Islet precursor cell (in vitro differentiated cells): Measurements from ENCODE around the gene MTHFD1.

Experiments
- DNase-seq: peaks from one replicate; pipeline ENCODE4 v3.0.0-alpha.2; 2018

Gene MTHFD1

DNA sequence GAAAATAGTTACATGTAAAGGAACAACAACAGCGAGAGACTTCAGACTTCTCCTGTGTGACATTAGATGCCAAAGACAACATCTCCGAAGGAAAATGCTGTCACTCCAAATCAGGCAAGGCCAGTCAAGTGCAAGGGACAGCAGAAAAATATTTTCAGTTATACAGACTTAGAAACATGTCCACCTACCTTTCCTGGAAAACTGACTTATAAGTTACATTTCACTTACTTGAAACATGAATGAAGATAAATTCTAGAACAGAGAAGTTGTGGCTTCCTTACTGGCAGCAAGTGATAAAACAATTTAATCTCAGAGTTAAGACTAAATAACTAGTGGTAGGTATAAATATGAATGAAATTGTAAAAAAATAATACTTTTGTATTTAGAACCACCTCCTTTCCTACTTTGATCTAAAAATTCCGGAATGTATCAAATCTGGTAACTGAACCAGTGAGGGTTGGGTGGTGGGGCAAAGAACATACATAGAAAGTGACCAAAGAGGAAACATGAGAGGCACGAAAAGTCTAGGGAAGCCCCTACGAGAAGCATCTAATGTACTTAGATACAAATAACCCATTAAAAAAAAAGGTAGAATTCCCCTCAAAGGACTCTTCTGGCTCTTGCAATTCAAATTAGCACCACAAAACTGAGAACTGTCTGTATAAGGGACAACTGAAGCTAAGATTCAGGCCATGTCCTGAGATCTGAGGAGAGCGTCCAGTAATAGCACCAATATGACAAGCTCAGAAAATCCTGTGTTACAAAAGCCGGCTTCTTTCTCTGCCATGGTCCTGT lies 21.2 kb downstream of the MTHFD1 start:
- no peak for DNase-seq

DNA sequence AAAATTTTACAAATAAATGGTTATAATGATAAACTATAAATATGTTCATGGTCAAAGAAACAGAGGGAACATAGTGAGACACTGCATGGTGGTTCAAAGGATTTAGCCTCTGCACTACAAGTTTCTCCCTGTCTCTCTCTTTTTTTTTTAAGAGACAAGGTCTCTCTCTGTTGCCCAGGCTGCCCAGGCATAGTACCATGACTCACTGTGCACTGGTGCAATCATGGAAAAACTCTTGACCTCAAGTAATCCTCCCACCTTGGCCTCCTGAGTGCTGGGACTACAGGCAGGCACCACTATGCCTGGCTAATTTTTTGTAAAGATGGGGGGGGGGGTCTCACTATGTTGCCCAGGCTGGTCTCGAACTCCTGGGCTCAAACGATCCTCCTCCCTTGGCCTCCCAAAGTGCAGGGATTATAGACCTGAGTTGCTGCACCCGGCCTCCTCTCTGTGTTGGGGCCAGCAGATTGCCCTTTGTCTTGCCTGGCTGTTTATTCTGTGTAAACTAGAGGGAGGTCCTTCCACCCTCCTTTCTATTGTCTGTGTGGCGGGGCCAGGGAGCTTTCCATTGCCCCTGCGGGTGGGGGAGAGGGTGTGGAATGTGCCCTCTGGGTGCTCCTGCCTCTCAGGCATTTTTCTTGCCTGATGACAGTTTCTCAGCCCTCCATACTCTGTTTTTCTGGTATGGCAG lies 22.1 kb downstream of the MTHFD1 start:
- peak; percentile 79 for DNase-seq

DNA sequence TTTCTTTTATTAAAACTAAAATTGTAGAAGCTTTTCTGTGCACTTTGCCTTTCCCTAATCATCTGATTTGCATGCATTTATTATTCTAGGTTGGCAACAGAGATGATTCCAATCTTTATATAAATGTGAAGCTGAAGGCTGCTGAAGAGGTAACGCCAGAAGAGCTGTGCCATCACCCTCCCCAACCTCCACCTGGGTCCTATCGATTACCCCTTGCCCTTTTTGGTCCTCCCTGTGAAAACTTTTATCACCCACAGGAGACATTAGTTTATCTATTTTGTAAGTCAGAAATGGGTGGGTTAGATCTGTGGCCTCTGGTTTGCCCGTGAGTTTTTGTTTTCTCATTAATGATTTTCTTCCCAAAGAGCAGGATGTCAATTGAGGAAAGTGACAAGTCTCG lies 22.8 kb downstream of the MTHFD1 start:
- DNase-seq = no peak

DNA sequence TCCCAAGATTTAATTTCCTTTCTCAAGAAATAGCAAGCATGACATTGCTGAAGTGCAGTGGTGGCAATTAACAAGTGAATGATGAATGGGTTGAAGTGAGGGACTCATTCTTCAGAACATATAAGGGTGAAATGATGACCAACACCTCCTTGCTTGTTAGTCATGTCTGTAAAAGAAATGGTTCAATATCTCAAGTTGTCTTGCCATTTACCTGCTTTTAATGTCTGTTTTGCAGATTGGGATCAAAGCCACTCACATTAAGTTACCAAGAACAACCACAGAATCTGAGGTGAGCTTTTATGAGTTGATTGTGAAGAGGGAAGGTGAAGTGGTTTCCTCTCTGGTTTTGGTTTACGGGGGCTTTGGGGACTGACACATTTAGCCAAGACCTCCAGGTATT lies 24.1 kb downstream of the MTHFD1 start:
- no peak for DNase-seq

DNA sequence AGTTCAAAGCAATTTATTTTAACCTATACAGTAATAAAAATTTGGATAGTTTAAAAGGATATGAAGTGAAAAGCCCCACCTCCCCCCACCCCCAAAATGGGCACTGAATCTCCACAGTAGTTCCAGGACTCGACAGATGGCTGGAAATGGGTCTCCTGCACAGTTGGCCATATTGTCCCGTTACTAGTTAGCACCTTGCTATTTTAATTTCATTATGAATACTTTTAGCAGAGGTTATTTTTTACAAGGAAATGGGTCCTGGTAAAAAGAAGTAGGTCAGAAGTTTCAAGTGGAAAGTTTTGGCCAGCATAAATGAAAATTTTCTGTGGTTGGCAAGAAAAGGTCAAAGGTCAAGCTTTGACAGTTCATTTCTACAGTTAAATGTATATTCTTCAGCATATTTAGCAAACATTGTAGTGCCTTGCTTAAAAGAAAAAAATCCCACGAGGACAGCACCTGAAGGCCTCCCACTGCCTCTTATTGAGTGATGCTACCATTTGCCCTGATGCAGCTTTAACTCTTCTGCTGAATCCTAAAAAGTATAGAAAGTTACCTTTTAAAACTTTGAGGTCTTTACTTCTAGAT lies 28.3 kb downstream of the MTHFD1 start:
- DNase-seq = no peak

DNA sequence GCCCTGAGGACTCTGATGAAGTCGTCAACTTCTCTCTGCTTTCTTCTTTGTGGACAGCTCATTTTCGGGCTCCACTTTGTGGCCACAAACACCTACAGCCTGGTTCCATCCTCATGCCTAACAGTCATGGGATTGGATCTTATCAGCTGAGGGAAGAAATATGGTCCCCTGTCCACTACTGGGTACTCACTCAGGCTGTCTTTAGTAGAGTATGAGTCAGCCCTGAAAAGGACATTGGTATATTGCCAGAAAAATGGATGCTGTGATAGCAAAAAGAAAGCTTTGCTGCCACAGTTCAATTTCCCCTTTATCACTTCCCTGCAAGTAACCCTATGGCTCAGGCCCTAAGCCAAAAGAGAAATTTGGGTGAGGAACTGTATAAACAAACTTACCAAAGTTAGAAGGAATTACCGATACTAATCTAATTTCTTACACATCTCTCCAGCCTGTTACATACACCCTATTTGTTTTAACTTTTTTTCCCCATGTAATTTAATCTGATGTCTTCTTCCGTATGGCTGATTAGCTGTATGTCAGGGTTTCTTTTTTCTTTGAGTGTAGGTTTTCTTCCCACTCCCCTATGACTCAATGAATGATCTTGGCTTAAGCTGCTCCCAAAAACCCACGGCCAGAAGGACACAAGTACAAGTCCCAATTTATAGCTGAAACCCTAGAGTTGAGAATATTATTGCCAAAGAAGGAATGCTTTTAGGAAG lies 29.1 kb downstream of the MTHFD1 start:
- no peak for DNase-seq

DNA sequence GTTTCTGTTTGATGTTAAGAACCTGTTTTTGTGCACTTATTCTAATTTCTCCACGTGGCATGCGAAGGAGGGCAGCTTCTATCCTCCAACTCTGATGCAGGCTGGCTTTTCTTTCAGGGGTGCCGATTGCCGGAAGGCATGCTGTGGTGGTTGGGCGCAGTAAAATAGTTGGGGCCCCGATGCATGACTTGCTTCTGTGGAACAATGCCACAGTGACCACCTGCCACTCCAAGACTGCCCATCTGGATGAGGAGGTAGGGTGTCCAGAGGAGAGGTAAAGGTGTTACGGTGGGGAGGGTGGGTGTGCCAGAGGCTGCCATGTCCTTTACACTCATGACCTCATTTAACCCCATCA lies 29.6 kb downstream of the MTHFD1 start:
- no peak for DNase-seq

DNA sequence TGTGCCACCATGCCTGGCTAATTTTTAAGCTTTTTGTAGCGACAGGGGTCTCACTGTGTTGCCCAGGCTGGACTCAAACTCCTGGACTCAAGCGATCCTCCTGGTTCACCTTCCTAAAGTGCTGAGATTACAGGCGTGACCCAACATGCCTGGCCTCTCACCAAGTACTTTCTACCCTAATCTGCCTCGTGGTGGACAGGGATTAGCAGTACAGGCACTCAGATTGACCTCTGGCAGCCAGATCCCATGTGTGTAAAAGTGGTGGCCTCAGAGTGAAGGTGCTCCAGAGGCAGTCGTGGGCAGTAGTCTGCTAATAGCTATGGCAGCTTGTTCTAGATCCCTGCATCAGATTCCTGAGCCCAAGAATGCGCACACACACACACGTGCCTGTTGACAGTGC lies 30.9 kb downstream of the MTHFD1 start:
- DNase-seq = no peak

DNA sequence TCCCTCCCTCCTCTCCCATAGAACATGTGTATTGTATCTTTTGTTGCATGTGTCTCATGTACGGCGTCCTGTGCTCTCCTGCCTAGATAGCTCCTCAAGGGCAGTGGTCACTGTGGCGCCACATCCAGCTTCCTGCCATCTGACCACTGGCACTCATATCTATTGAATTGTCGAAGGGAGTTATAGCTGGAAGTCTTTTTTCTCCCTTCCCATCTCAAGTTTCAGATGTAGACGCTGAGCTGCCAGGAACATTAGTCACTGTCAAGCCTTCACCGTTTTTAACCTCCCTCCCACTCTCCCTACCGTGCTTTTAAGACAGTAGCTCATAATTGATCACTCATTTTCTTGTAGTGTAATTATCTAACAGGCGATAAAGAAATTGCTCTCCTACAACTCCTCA lies 33.0 kb downstream of the MTHFD1 start:
- no peak for DNase-seq

DNA sequence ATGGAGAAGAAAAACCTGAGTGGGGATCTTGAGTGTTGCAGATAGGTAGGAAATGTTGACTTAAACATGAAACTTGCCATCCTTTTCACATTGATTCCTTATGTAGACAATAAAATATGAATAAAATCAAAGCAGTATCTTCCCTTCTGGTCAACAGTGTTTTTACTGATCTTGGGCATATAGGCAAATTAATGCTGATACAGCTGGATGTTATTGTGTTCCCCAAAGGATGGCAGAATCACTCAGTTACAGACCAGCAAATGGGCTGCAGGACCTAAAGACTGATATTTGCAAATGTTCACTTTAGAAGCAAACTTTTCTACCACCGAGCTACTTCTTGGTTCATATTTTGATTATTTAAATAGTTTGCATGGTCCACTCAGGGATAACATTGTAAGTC lies 33.9 kb downstream of the MTHFD1 start:
- no peak for DNase-seq

DNA sequence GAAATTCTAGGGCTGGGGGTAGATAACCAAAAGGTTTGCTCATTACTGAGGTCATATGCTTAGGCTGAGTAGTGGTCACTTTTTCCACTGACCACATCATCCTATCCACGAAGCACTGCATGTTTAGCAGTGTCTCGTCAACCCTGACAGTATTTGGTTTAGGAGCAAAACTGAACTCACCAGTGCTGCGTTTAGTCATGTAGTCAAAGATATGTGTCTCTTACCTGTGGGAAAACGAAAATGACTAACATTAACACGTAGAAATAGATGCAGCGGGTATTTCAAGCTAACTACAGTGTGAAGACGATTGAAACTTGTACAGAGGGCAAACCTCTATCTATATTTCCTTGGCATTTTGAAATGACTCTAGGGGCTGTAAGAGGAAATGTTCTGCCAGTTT lies 34.6 kb downstream of the MTHFD1 start:
- DNase-seq = no peak

DNA sequence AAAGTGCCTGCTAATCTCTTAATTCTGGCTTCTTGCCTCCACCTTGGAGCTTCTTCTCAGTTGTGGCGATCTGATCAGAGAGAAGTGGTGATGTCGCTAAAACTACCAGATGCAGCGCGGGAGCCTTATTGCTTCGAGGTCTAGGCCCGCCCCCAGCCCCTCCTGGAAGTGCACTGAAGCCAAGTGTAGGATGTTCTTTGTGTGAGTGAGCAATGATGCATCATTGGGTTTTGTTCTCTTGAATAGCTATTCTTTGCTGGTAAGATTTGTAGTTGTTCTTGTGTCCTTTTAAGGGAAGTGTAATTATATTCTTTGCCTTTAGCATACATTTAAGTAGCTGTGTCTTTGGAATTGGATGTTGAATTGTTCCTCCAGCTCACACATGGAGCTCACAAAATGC lies 35.8 kb downstream of the MTHFD1 start:
- no peak for DNase-seq

DNA sequence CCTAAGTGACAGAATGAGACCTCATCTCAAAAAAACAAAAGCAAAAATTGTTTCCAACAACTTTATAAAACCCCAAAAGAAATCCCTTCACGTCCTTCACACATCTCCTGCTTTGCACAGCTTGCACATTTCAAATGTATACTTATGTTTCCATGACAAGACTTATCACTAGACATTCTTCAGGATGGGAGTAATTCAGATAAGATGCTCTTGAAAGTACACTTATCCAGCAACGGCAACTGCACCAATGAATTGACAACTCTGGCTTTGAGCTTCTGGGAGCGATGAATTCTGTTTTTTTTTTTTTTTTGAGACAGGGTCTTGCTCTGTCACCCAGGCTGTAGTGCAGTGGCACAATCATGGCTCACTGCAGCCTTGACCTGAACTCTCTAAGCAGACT lies 46.4 kb downstream of the MTHFD1 start:
- no peak for DNase-seq

DNA sequence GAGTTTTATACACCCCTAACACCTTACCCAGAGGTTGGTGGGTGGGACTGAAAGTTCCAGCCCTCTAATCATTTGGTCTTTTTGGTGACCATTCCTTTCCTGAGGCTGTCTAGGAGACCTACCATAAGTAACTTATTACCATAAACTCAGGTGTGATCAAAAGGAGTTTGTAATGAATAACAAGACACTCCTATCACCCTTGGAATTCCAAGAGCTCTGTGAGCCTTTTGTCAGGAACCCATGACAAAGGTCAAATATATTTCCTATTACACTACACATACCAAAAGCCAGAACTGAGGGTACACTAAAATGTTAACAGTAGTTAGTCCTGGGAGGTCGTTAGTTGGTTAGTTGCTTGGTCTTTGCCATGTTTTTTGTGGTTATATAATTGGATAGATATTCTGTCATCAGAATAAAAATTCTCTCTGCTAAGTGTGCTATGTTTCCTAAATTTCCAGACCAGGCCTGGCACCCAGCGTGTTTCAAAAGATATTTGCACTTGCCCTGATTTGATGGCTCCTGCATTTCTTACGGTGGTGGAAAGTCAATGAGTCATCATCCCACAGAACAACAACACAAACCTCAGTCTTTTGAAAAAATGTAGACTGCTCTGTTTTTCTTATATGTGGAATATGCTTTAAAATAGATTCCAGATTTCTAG lies 50.2 kb downstream of the MTHFD1 start:
- no peak for DNase-seq

DNA sequence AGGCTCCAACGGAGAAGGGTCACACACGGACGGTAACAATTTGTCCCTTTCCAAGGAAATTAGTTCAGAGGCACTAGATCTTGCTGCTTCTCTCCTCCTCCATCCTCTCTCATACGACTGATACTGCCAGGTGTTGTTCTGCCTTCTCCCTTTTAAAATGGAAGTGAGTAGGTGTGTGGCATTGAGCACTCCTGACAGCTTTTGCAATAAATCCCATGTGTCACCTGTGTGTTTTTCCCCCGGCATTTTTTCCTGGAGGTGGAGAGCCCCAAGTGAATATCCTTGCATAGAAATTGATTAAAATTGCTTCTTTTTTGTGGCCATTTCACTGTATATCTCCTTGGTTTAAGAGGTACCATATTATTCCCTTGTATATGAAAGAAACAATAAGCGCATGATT lies 51.0 kb downstream of the MTHFD1 start:
- DNase-seq = no peak

DNA sequence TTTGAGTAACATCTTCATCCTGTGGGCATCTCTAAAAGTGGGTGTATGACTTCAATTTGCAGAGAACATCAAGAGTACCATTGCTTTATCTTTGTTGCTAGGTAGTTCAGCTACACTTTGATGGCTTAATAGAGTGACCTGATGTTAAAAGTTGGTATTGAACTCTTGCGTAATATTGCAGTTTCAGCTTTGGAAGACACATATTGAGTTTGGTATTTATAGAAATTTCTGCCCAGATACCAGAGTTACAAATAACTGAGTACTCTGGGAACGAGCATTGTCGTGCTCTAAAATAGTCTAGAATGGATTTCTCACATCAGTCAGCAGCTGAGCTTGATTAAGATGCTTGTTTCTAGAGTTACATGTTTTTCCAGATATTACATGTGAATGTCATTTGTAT lies 52.3 kb downstream of the MTHFD1 start:
- DNase-seq = no peak

DNA sequence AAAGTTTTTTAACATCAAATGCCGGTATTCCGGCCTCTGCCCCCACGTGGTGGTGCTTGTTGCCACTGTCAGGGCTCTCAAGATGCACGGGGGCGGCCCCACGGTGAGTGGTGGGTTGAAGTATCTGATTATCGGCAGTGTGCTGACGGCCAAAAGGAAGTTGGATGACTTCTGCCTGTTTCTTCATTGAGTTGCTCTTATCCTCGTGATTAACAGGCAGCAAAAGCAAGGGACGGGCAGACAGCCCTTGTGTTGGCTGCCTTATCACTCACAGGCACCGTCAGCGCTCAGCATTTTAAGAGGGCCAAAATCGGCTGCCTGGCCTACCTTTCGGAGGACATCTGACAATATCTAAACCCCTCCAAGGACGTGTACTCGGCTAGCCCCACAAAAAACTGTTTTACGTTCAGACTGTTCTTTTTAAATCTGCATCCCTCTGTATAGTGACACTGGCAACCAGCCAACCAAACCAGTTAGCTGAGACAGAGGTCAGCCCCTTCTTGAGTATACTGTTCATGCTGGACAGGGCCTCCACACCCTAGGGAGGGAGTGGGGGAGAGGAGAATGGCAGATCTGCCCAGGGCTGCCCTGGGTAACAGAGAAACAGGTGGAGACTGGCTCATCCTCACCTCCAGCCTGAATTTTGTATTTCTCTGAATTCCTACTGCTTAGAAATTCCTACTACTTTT lies 54.3 kb downstream of the MTHFD1 start:
- no peak for DNase-seq

DNA sequence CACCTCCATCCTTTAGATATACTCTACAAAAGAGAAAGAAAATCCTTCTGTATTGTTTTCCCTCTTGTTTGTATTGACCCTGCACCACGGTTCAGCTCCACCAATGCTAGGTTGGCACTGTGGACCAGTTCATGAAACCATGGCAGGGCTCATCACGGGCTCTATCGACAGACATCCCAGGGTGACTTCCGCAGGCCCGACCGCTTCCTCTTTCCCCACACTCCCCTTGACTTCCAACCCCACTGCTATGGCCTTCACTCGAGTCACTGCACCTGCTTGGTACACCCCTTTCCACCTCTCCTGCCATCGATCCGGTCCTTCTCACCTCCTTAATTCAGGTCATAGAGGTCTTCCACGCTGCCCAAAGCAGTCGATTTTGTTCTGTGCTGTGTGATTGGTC lies 56.0 kb downstream of the MTHFD1 start:
- no peak for DNase-seq

DNA sequence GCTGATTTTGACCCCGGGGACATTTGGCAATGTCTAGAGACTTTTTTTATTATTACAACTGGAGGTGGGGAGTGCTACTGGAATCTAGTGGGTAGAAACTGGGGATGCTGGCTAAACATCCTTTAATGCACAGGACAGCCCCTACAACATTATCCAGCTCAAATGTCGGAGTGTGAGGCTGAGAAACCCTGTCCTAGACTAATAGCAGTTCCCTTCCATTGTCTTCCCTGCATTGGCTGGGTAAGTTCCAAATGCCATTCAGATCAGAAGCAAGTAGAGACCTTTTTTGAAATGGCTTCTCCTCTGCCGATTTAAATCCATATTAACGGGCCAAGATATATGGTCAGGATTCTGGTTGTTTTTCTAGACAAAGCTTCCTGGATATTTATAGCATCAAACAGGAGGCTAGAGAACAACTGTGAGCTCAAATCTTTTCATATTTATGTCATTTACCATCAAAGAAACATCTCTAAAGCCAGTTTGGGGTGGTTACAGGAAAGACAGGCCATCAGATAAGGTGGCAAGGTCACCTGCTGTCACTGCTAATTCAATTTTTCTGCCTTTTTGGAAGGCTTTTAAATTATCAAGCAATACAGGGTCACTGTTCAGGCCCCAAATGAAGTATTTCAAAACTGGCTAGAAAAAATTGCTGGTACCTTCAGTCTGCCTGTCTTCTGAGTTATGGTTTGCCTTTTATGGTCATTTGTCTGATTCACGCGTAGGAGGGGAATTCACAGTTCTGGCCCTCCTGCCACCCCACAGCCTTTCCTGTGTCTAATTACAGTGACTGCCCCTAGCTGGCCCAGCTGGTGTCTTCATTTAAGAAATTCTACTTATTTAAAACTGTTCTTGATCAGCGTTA lies 57.1 kb downstream of the MTHFD1 start:
- DNase-seq = peak; percentile 57

DNA sequence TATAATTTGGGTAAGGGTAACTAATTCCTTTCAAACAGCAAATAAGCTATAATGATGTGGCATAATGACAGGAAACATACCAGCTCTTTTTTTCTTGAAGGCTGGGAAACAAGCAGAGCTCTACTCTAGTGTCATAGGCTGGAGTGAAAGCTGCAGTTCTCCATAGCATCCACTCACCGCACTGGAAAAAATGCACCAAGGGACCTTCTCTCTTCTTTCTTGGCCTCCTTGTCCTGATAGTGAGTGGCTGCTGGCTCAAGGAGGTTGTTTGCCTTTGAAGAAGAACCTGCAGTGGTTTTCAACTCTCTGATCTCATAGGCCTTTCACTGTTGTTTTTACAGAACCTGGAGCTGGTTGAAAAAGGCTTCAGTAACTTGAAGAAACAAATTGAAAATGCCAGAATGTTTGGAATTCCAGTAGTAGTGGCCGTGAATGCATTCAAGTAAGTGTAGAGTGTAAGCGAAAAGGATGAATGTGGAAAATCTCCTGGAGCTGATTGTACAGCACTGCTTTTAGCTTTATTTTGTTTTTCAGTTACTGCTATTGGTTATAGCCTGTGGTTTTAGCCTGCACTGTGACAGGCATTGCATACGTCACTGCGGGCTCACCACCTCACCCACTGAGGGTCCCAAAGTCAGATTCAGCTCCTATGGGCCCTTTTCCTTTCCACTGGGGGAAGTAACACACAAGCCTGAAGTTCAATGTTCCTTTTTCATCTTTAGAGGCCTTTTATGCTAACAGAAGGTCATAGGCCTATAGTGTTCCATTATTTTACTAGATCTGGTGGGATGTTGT lies 59.9 kb downstream of the MTHFD1 start:
- peak; percentile 50 for DNase-seq

DNA sequence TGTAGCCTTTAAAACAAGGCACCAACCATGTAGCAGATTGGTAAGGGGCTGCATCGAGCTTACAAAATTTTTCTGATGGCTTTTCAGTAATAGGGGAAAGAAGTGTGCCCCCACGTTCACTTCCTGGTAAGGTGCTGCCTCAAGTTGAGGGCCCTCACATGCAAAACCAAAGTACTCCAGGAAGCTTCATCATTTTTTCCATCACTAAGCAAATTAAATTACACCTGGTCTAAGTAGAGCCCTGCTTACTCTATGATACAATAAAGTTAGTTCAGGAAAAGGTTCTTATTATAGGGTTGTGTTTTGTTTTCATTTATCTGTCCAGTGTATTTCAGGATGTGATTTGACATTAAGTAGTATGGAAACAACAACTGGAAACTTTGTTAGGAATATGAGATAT lies 62.1 kb downstream of the MTHFD1 start:
- DNase-seq = no peak
